NOMO-1 treated with DMSO at 0.1 percent for 48 hours (cell line): ENCODE results near the gene SELL.
"Not testable (repeated sequence)": the region's sequence is repeated elsewhere in the genome, so short reads cannot be mapped to it uniquely, and the experiment has no call there.

ENCODE experiments used
- DNase-seq: peaks from one replicate; lab custom pipeline; 2025; ENCODE audit not compliant: unreplicated experiment; lab: John Stamatoyannopoulos, UW

Gene SELL

GRCh38 chr1:169707912-169708604 lies 3.4 kb downstream of the SELL start:
- no peak for DNase-seq

GRCh38 chr1:169704797-169705196 lies 6.6 kb downstream of the SELL start:
- no peak for DNase-seq

GRCh38 chr1:169701261-169702005 lies 10.0 kb downstream of the SELL start:
- DNase-seq: no peak

- DNase-seq: no peak
Measured at GRCh38 chr1:169699707-169700106, 11.7 kb downstream of the SELL start.

- no peak for DNase-seq
Measured at GRCh38 chr1:169698976-169699375, 12.4 kb downstream of the SELL start.

- peak; percentile 42 for DNase-seq
Measured at GRCh38 chr1:169697755-169698154, 13.7 kb downstream of the SELL start.

GRCh38 chr1:169696273-169697100 lies 14.9 kb downstream of the SELL start:
- peak; percentile 59 for DNase-seq

GRCh38 chr1:169694304-169695075 lies 16.9 kb downstream of the SELL start:
- DNase-seq: no peak

- DNase-seq: no peak
Measured at GRCh38 chr1:169692756-169693460, 18.5 kb downstream of the SELL start.

GRCh38 chr1:169690489-169690888 lies 20.9 kb downstream of the SELL start:
- DNase-seq: no peak

- DNase-seq: no peak
Measured at GRCh38 chr1:169689395-169689794, 22.0 kb downstream of the SELL start.

- DNase-seq: not testable (repeated sequence)
Measured at GRCh38 chr1:169688377-169688776, 23.0 kb downstream of the SELL start.

- DNase-seq: no peak
Measured at GRCh38 chr1:169683661-169684060, 27.8 kb downstream of the SELL start.

- DNase-seq: not testable (repeated sequence)
Measured at GRCh38 chr1:169683168-169683567, 28.3 kb downstream of the SELL start.

GRCh38 chr1:169682071-169682470 lies 29.3 kb downstream of the SELL start:
- DNase-seq: no peak

GRCh38 chr1:169681140-169681539 lies 30.3 kb downstream of the SELL start:
- no peak for DNase-seq

GRCh38 chr1:169680377-169681019 lies 30.9 kb downstream of the SELL start:
- DNase-seq: no peak

GRCh38 chr1:169679692-169680091 lies 31.7 kb downstream of the SELL start:
- DNase-seq: no peak

GRCh38 chr1:169676001-169676400 lies 35.4 kb downstream of the SELL start:
- DNase-seq: no peak

- DNase-seq: no peak
Measured at GRCh38 chr1:169670836-169671235, 40.6 kb downstream of the SELL start.
